Esophagus muscularis mucosa (tissue), 3 donors: ENCODE data around the gene TMED8.

Experiments used
- POLR2A ChIP-seq: fragments of 450-650 bp; IDR thresholded peaks from one replicate; pipeline ENCODE4 v1.6.1; 2017; ENCODE audit warnings: antibody characterized with exemption, moderate library complexity, mild to moderate bottlenecking, low read depth
- POLR2AphosphoS5 ChIP-seq, 2 donors: sonication (generic); formaldehyde crosslinking; IDR thresholded peaks; one replicate each; pipeline ENCODE4 v1.6.1; 2017; ENCODE audit warnings: antibody characterized with exemption in 2 of 2
- TF ChIP-seq, protein P1 (sequence below), 3 experiments: fragments of 200-600 bp in 2 of 3; fragments of 450-650 bp in 1 of 3; sonication (generic) in 2 of 3; IDR thresholded peaks; one replicate each; pipeline ENCODE4 v1.5.1; 2017 to 2019; ENCODE audit warnings: antibody characterized with exemption in 3 of 3, mild to moderate bottlenecking in 2 of 3, moderate library complexity in 1 of 3

DNA sequence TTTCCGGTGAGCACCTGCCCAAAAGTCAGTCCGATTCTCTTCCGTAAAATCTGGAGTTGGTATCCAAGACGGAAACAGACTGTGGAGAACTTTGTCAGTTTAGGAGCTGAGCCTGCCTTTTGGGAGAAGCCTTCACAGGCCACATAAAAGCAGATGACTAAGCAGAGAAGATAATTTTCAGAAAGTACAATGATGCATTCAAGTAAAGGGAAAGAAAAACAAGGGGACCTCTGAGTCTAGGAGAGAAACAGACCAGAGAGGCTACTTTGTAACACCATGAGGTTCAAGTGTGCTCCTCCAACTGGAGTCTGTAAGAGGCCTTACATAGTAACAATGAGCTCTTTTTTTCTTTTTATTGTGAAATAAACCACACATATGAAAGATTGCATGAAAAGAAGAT is 21.1 kb downstream of the TMED8 start:
- TF ChIP-seq, protein P1, sequence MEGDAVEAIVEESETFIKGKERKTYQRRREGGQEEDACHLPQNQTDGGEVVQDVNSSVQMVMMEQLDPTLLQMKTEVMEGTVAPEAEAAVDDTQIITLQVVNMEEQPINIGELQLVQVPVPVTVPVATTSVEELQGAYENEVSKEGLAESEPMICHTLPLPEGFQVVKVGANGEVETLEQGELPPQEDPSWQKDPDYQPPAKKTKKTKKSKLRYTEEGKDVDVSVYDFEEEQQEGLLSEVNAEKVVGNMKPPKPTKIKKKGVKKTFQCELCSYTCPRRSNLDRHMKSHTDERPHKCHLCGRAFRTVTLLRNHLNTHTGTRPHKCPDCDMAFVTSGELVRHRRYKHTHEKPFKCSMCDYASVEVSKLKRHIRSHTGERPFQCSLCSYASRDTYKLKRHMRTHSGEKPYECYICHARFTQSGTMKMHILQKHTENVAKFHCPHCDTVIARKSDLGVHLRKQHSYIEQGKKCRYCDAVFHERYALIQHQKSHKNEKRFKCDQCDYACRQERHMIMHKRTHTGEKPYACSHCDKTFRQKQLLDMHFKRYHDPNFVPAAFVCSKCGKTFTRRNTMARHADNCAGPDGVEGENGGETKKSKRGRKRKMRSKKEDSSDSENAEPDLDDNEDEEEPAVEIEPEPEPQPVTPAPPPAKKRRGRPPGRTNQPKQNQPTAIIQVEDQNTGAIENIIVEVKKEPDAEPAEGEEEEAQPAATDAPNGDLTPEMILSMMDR (IDR thresholded peaks at IDR 0.05) = no peak
- TF ChIP-seq POLR2AphosphoS5 (IDR thresholded peaks at IDR 0.05) (no peak), POLR2A (no peak)
